Activated CD8-positive, alpha-beta memory T cell treated with anti-CD3 and anti-CD28 coated beads, Interleukin-2, amount 50 U/mL, for 4 hours (primary cell): ENCODE results near the gene IQCE.
A peak's percentile ranks its signal among the peaks of the same experiment; 100 is the strongest.
"Not testable (repeated sequence)": the region's sequence is repeated elsewhere in the genome, so short reads cannot be mapped to it uniquely, and the experiment has no call there.

Experiments
- DNase-seq: peaks from one replicate; pipeline ENCODE4 v3.0.0-alpha.2; 2020

The IQCE gene

GRCh38 chr7:2555121-2556052, 3.4 kb upstream of the IQCE start, which contains the start of gene BRAT1:
BRAT1 (minus strand) TSS chr7:2555524; CDS start chr7:2554431, 1,093 bp downstream.
- peak; percentile 96 for DNase-seq

DNA sequence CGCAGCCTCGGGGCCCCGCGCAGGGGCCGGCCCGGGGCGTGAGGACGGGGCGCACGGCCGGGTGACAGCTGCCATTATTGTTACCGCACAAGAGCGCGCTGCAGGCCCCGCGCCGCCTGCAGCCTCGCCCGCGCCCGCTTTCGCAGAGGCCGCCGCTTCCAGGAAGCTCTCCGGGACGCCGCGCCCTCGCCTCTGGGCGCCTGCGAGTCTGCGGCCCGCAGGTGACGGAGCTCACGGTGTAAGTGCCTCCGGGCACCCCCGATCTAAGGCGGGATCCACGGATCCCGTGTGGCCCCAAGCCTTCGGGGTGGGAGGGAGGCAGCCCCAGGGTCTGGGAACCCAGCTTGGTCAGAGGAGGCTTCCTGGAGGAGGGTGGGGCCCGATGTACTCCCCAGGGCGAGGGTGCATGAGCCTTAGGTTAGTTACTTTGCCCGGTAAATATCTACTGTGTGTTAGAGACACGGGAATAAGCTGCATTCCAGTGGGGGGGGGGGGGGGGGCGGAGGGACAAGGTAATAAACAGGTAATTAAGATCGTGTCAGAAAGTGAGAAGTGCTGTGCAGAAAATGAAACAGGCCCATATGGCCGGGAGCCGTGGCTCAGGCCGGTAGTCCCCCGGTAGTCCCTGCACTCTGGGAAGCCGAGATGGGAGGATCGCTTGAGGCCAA, 638 bp downstream of the IQCE start:
- DNase-seq, result no peak

DNA sequence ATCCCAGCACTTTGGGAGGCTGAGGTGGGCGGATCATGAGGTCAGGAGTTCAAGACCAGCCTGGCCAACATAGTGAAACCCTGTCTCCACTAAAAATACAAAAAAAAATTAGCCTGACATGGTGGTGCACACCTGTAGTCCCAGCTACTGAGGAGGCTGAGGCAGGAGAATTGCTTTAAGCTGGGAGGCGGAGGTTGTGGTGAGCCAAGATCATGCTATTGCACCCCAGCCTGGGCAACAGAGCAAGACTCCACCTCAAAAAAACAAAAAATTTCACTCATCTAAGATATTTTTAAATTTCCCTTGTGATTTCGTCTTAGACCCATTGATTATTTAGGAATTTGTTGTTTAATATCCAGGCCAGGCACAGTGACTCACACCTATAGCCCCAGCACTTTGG, 5.2 kb downstream of the IQCE start:
- not testable (repeated sequence) for DNase-seq

DNA sequence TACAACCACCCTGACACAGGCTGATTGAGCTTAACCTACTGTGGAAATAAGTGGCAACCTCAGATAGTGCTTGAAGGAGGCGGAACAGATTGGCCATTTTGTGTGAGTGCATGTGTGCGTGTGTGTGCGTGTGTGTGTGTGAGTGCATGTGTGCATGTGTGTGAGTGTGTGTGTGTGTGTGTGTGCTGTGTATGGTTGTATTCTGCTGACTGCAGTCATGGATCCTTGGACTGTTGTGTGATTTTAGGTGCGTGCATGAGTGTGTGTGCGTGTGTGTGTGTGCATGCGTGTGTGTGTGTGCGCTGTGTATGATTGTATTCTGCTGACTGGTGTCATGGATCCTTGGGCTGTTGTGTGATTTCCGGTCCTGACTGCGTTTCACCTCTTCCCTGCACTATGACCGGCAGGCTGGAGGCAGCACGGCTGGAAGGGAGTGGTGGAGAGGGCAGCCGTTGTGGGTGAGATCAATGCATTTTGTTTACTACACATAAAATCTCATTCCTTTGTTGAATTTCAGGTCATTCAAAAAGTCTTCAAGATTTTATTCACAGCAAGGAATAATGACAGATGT, 6.3 kb downstream of the IQCE start:
- no peak for DNase-seq

- no peak for DNase-seq
Observed at GRCh38 chr7:2566348-2566889, 7.6 kb downstream of the IQCE start.

DNA sequence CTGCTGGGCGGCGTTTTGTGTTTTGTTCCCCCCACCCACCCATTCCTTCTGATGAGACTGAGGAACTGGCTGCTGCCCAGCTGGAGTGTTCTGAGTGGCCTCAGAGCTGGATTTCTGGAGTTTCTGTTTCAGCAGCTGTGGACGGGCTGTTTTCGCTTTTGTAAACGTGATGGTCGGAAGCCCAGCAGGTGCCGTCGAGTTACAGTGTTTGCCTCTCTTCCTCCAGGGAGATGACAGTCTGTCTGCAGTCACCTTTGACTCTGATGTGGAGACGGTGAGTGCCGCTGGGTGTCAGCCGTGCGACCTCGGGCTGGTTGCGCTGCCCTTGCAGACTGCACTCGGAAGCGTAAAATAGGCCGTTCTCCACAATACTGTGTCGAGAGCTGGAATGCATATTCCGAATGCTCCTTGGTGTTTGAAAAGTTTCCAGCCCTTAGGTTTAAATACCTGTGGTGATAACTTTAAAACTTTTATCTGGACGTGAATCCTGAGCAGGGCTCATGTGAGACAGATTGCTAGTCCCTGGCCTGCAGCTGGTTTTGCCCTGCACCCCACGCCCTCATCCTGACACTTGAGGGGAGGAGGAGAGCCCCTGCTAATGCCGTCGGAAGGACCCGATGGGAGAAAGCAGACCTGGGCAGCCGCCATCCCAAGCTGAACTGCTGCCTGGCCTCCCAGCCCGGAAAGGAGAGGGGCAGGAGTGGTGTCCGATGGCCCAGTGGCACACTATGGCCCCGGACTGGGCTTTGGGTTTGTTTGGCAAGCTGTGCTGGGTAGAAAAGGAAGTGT, 8.3 kb downstream of the IQCE start:
- no peak for DNase-seq

DNA sequence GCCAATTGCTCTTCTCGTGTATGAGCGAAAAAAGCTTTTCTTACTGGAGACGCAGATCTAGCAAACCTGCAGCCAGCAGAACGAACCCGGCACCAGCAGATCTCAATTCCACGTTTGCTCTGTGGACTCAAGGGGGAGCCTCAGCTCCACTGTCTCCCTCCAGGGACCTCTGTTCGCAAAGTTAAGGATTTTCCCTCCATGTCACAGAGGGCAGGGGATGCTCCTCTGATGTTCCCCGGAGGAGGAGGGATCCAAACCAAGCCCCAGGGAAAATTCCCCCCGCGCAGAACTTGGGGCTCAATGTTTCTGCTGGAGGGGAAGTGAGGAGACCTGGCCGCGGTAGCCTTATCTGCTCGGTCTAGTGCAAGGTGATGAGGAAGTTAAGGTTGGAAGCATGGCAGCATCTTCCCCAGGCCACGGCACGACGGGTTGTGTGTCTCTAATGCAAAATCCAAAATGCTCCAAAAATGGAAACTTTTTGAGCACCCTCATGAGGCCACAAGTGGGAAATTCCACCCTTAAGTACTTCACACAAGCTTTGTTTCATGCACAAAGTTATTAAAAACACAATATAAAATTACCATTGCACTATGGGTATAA, 9.0 kb downstream of the IQCE start:
- no peak for DNase-seq

DNA sequence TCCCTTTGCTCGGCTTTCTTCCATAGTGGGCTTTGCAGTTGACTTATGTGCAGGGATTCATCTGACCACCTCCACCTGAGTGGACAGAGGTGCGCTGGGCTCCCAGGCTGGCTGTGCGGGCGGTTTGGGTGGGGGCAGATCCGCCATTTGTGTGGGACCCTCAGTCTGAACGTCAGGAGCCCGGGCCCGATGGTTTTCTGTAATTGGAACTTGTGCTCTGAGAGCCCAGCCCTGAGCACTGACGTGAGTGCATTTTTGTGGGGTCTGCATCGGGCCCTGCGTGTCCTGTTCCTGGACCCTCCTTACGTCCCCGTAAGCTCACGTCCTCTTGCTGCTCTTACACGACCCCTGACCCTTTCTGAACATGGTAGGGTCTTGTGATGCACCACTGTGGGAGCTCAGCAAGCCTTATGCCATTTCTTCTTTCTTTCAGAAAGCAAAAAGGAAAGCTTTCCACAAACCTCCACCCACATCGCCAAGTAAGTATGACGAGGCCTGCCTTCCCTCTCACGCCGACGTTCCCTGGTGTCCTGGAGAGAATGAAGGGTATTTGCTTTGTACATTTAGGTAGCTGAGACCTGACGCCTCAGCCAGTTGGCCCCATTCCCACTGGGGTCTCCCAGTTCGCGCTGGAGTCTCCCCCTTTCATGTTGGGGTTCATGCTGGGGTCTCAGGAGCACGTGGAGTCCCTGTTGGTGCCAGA, 9.9 kb downstream of the IQCE start:
- no peak for DNase-seq

DNA sequence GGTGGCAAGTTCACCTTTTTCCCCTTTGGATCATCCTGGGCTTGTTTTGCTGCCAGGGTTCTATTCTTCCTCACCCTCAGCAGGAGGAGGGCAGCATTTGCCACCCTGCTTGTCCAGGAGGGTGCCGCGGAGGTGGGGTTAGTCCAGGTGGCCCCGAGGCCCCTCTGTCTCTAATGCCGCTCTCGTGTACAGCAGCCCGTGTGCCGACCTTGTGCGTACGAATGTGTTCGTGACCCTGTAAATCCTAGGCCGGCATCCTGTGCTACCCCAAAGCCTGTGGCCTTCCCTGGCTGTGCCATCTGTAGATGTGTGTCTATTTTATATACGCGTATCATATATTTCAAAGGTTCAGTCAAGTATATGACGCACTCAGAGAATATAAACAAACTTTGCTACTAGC, 10.6 kb downstream of the IQCE start:
- DNase-seq, result no peak

DNA sequence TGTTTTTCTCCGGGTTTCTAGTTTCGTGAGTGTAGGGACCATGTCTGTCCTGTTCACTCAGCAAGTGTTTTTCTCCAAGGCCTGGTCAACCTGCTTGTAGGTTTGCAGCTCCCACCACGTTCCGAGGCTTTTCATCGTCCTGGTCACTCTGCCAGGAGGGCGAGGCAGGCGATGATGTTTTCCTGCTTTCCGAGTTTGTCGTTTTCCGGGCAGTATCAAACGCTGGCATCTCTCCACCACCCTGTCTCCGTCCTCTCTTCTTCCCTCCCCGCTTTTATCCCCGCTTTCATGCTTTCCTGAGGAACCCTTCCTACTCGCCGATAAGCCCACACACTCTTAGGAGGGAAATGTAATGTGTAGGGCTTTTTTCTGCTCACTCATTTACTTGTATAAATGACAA, 11.2 kb downstream of the IQCE start:
- no peak for DNase-seq

DNA sequence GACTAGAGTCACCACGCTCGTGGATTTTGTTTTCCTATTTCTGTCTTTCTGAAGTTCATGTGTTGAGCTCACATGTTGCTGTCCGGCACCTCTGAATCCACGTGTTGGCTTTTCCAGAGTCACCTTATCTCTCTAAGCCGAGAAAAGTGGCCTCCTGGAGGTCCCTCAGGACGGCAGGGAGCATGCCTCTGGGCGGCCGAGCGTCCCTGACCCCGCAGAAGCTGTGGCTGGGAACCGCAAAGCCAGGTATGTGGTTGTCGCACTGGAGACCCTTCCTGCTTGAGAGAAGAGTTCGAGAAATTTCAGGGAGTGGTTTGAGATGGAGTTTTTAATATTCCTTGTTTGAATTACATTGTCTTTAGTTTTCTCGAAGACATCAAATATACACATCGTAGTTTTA, 12.6 kb downstream of the IQCE start:
- DNase-seq, result no peak

- DNase-seq, result peak; percentile 30
Observed at GRCh38 chr7:2572101-2572842, 13.5 kb downstream of the IQCE start.

- DNase-seq, result no peak
Observed at GRCh38 chr7:2573761-2574160, 15.0 kb downstream of the IQCE start.

- DNase-seq, result no peak
Observed at GRCh38 chr7:2575046-2575732, 16.4 kb downstream of the IQCE start.

DNA sequence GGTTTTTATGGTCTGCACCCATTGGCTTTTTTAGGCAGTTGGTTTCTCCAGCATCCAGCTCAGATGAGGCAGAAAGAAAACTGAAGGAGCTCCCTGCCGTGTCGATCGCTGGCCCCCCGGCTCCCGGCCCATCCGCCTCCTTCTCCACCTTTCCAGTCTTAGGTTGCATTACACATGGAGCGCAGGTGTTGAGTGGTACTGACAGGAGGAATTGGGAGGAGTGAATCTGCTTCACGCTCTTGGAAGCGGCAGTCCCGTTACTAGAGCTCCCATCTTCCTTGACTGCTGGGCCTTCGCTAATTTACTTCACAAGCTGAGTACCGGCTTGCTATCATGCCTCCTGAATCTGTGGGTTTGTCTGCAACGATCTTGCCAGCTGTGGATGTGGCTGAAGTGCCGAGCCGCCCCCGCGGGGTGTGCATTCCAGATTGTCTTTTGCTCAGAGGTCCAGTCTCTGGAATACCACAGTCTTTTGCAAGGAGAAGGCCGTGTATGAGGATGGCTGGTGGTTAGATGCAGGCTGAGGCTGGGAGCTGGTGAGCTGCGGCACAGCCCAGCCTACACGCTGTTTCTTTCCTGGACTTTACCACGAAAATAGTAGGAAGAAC, 17.1 kb downstream of the IQCE start:
- DNase-seq, result no peak

GRCh38 chr7:2576742-2577491, 18.1 kb downstream of the IQCE start:
- no peak for DNase-seq

GRCh38 chr7:2577914-2578680, 19.3 kb downstream of the IQCE start:
- no peak for DNase-seq

DNA sequence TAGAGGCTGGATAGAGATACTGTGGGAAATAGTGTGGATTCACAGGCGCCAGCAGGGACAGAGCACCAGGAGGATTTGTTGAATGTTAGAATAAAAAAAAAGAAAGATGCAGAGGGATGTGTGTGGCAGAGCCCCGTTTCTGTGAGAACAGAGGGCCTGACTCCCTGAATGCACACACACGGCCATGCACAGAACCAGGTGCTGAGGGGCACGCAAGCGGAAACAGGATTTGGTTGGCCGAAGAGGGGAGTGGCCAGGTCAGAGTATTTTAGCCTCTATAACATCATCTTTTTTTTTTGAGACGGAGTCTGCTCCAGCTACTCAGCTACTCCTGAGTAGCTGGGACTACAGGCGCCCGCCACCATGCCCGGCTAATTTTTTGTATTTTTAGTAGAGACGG, 21.9 kb downstream of the IQCE start:
- no peak for DNase-seq
